ENCODE results near the gene KLK6.

KLK6 gene

GRCh38 chr19:50983625-50984292 lies 14.4 kb upstream of the KLK6 start, which contains the start of gene KLK7:
KLK7 (minus strand) TSS chr19:50983917; CDS start chr19:50982399, 1,518 bp downstream.
- no peak for TF ChIP-seq CTCF (IDR thresholded peaks at IDR 0.05; ENCODE audit: low read depth, low read length, missing control alignments)
- Histone ChIP-seq H3K27ac (no peak within 1 kb of the TSS), H3K27me3 (replicated peaks) (no peaks in the 10 kb centered on the region), H3K36me3 (replicated peaks) (no peaks in the 10 kb centered on the region), H3K4me3 (ENCODE audit: low read depth, low read length) (no peak within 1 kb of the TSS)
- in situ Hi-C loops (cut with HindIII; ENCODE audit: low pct_ligation_motif_present, low sequenced_read_pairs) = no loop called here
- DNase-seq = no peak

GRCh38 chr19:50982186-50982585 lies 12.8 kb upstream of the KLK6 start:
- Histone ChIP-seq H3K27ac (no peak overlapping the region), H3K4me3 (ENCODE audit: low read depth, low read length) (no peak overlapping the region), H3K27me3 (replicated peaks) (no peaks in the 10 kb centered on the region), H3K36me3 (replicated peaks) (no peaks in the 10 kb centered on the region)
- in situ Hi-C loops (cut with HindIII; ENCODE audit: low pct_ligation_motif_present, low sequenced_read_pairs) = no loop called here
- no peak for DNase-seq
- no peak for TF ChIP-seq CTCF (IDR thresholded peaks at IDR 0.05; ENCODE audit: low read depth, low read length, missing control alignments)

GRCh38 chr19:50981587-50982146 lies 12.3 kb upstream of the KLK6 start:
- no peaks in the 10 kb centered on the region for H3K36me3 ChIP-seq (replicated peaks)
- no peak overlapping the region for H3K4me3 ChIP-seq (ENCODE audit: low read depth, low read length)
- no peaks in the 10 kb centered on the region for H3K27me3 ChIP-seq (replicated peaks)
- in situ Hi-C loops (cut with HindIII; ENCODE audit: low pct_ligation_motif_present, low sequenced_read_pairs) = no loop called here
- DNase-seq = no peak
- no peak overlapping the region for H3K27ac ChIP-seq
- no peak for TF ChIP-seq CTCF (IDR thresholded peaks at IDR 0.05; ENCODE audit: low read depth, low read length, missing control alignments)

GRCh38 chr19:50980208-50980607 lies 10.8 kb upstream of the KLK6 start:
- no peaks in the 10 kb centered on the region for H3K36me3 ChIP-seq (replicated peaks)
- H3K4me3 ChIP-seq (ENCODE audit: low read depth, low read length) = no peak overlapping the region
- TF ChIP-seq CTCF (IDR thresholded peaks at IDR 0.05; ENCODE audit: low read depth, low read length, missing control alignments) = no peak
- DNase-seq = no peak
- H3K27me3 ChIP-seq (replicated peaks) = no peaks in the 10 kb centered on the region
- no peak overlapping the region for H3K27ac ChIP-seq
- in situ Hi-C loops (cut with HindIII; ENCODE audit: low pct_ligation_motif_present, low sequenced_read_pairs) = no loop called here

- in situ Hi-C loops (cut with HindIII; ENCODE audit: low pct_ligation_motif_present, low sequenced_read_pairs) = no loop called here
- Histone ChIP-seq H3K27me3 (replicated peaks) (no peaks in the 10 kb centered on the region), H3K4me3 (ENCODE audit: low read depth, low read length) (no peak overlapping the region), H3K36me3 (replicated peaks) (no peaks in the 10 kb centered on the region), H3K27ac (no peak overlapping the region)
- DNase-seq = no peak
- no peak for TF ChIP-seq CTCF (IDR thresholded peaks at IDR 0.05; ENCODE audit: low read depth, low read length, missing control alignments)
Measured at GRCh38 chr19:50979758-50980157, 10.4 kb upstream of the KLK6 start.

Measured in brain microvascular endothelial cell (primary cell).